Measurements from ENCODE around the gene BAMBI. TPM values are rescaled to one million over a fixed set of nuclear protein-coding genes. Genes with fewer than 3 reads are reported as not detected.

Gene BAMBI
- total RNA-seq, 4 donors from 2014 or later, result 6.4 to 18.3 (median 14.0) TPM

GRCh38 chr10:28633750-28634149, 43.6 kb upstream of the BAMBI start:
- no peak for TF ChIP-seq POLR2A (IDR thresholded peaks at IDR 0.05)
- TF ChIP-seq, protein P1, sequence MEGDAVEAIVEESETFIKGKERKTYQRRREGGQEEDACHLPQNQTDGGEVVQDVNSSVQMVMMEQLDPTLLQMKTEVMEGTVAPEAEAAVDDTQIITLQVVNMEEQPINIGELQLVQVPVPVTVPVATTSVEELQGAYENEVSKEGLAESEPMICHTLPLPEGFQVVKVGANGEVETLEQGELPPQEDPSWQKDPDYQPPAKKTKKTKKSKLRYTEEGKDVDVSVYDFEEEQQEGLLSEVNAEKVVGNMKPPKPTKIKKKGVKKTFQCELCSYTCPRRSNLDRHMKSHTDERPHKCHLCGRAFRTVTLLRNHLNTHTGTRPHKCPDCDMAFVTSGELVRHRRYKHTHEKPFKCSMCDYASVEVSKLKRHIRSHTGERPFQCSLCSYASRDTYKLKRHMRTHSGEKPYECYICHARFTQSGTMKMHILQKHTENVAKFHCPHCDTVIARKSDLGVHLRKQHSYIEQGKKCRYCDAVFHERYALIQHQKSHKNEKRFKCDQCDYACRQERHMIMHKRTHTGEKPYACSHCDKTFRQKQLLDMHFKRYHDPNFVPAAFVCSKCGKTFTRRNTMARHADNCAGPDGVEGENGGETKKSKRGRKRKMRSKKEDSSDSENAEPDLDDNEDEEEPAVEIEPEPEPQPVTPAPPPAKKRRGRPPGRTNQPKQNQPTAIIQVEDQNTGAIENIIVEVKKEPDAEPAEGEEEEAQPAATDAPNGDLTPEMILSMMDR (IDR thresholded peaks at IDR 0.05), result no peak
- Histone ChIP-seq H3K27ac (no peak overlapping the region), H3K27me3 (no peaks in the 10 kb centered on the region), H3K4me3 (no peak overlapping the region), H3K36me3 (no peaks in the 10 kb centered on the region), H3K4me1 (no peaks in the 10 kb centered on the region), H3K9me3 (no peaks in the 10 kb centered on the region)
- intact Hi-C loops (cut with DNase I; ENCODE audit: low total_unique reads), result no loop called here
- DNase-seq, result no peak

GRCh38 chr10:28637346-28637745, 40.0 kb upstream of the BAMBI start:
- no peak for DNase-seq
- TF ChIP-seq, protein P1 (IDR thresholded peaks at IDR 0.05), result no peak
- TF ChIP-seq POLR2A (IDR thresholded peaks at IDR 0.05), result no peak
- no peak overlapping the region for H3K4me3 ChIP-seq
- H3K9me3 ChIP-seq, result no peaks in the 10 kb centered on the region
- H3K4me1 ChIP-seq, result no peaks in the 10 kb centered on the region
- intact Hi-C loops (cut with DNase I; ENCODE audit: low total_unique reads), result no loop called here
- H3K27ac ChIP-seq, result no peak overlapping the region
- H3K36me3 ChIP-seq, result no peaks in the 10 kb centered on the region
- H3K27me3 ChIP-seq, result no peaks in the 10 kb centered on the region

- intact Hi-C loops (cut with DNase I; ENCODE audit: low total_unique reads), result no loop called here
These were observed 38.9 kb upstream of the BAMBI start for GRCh38 chr10:28638392-28638791.

DNA sequence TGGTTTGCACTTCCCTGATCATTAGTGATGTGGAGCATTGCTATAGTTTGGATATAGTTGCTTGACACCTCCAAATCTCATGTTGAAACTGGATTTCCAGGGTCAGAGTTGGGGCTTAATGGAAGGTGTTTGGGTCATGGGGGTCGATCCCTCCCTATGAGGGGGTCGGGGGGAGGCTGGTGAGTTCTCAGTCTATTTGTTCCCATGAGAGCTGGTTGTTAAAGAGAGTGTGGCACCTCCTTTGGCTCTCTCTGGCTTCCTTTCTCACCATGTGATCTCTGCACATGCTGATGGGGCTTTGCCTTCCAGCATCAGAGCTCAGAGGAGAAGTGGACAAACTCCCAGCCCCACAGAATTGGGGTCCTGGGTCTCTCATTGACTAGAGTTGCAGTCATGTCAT, 36.8 kb upstream of the BAMBI start:
- Histone ChIP-seq H3K4me3 (no peak overlapping the region), H3K27me3 (no peaks in the 10 kb centered on the region), H3K27ac (no peak overlapping the region), H3K9me3 (no peaks in the 10 kb centered on the region), H3K36me3 (no peaks in the 10 kb centered on the region), H3K4me1 (no peaks in the 10 kb centered on the region)
- no peak for DNase-seq
- intact Hi-C loops (cut with DNase I; ENCODE audit: low total_unique reads), result no loop called here
- no peak for TF ChIP-seq POLR2A (IDR thresholded peaks at IDR 0.05)
- TF ChIP-seq, protein P1 (IDR thresholded peaks at IDR 0.05), result no peak

More at GRCh38 chr10:28638392-28638791, 38.9 kb upstream of the BAMBI start:
- DNase-seq, result no peak
- no peak overlapping the region for H3K27ac ChIP-seq
- H3K27me3 ChIP-seq, result no peaks in the 10 kb centered on the region
- no peak overlapping the region for H3K4me3 ChIP-seq
- H3K9me3 ChIP-seq, result no peaks in the 10 kb centered on the region
- no peaks in the 10 kb centered on the region for H3K4me1 ChIP-seq
- H3K36me3 ChIP-seq, result no peaks in the 10 kb centered on the region
- TF ChIP-seq, protein P1 (IDR thresholded peaks at IDR 0.05), result no peak
- no peak for TF ChIP-seq POLR2A (IDR thresholded peaks at IDR 0.05)

DNA sequence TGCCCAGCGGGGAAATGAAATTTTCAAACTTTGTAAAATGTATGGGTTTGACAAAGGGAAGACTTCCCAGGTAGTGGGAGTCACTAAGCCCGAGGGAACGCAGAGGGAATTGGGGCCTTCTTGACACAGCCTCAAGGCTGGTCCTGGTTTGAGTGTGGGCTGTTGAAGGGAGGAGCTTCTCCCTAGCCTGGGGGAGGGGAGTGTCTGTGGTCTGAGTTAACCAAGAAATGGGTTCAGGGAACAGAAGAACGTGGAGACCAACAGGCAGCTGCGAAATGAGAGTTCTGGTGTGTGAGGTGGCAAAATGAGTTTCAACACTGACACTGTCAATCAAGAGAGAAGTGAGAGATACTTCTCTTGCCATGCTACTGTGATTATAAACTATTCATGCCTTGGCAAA, 32.7 kb upstream of the BAMBI start:
- no peak for TF ChIP-seq POLR2A (IDR thresholded peaks at IDR 0.05)
- TF ChIP-seq, protein P1 (IDR thresholded peaks at IDR 0.05), result no peak
- no peaks in the 10 kb centered on the region for H3K27me3 ChIP-seq
- no peak overlapping the region for H3K4me3 ChIP-seq
- H3K36me3 ChIP-seq, result no peaks in the 10 kb centered on the region
- H3K27ac ChIP-seq, result no peak overlapping the region
- intact Hi-C loops (cut with DNase I; ENCODE audit: low total_unique reads), result no loop called here
- no peaks in the 10 kb centered on the region for H3K9me3 ChIP-seq
- DNase-seq, result no peak
- no peaks in the 10 kb centered on the region for H3K4me1 ChIP-seq

Data from uterus (tissue), 4 donors.